GM12892 (cell line): ENCODE results near the gene SDHD. TPM values are rescaled to one million over a fixed set of nuclear protein-coding genes. Genes with fewer than 3 reads are reported as not detected.
A peak's percentile ranks its signal among the peaks of the same experiment; 100 is the strongest.
"Not testable (repeated sequence)": the region's sequence is repeated elsewhere in the genome, so short reads cannot be mapped to it uniquely, and the experiment has no call there.

ENCODE experiments used
- DNase-seq: peaks from one replicate; pipeline ENCODE4 v3.0.0; 2011; ENCODE audit not compliant: insufficient read length
- FAIRE-seq: peaks from 2 replicates; lab custom pipeline; 2011; peaks lifted over from hg19 to GRCh38; lab: Jason Lieb, UNC
- POLR2A ChIP-seq: IDR thresholded peaks from 2 replicates; pipeline ENCODE4 v1.6.1; 2011; ENCODE audit warnings: low read depth, low read length, control low read depth
- POLR2AphosphoS5 ChIP-seq: IDR thresholded peaks from 2 replicates; pipeline ENCODE4 v1.6.1; 2011; ENCODE audit warnings: low read depth, low read length, control low read depth
- TAF1 ChIP-seq: IDR thresholded peaks from 2 replicates; pipeline ENCODE4 v1.6.1; 2011; ENCODE audit warnings: low read depth, mild to moderate bottlenecking, control low read depth, low read length, borderline replicate concordance
- polyA plus RNA-seq: library from polyadenylated mRNA; unstranded; fragments of >200 nt; gene quantifications from one replicate; pipeline ENCODE4 v1.2.1, GENCODE V29; 2012; ENCODE audit warnings: missing spikeins, inconsistent platforms; ENCODE audit not compliant: missing spikeins

The SDHD gene
- 133 TPM for polyA plus RNA-seq

DNA sequence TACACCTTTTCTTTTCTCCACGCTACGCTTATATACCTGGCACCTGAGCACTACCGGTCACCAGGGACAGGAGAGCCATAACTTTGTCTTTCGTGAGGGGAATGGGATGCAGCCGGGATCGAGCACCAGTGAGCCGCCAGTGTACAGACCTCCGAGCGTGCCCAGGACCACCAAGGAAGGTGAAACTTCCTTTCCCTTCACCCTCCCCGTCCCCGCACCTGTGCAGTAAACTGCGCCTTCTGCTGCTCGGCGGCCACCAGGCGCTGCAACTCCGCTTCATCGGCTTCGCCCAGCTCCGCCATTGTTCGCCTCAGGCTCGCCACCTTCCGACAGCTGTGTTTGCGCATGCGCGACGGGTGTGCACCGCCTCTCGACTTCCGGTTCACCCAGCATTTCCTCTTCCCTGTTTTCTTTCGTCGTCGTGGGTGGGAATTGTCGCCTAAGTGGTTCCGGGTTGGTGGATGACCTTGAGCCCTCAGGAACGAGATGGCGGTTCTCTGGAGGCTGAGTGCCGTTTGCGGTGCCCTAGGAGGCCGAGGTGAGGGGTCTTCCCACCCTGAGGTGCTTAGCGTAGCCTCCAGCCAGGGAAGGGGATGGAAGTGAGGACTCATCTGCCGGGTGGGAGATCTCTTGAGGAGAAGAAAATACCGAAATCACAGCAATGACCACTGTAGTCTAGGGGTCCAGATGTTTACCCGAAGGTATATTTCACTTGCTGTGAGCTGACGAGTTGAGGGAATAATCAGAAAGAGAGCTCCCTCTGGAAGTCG is at the start of gene SDHD, which contains the start of gene TIMM8B:
Gene SDHD, plus strand, starts transcription at position 452 of the 770 bp plus-strand sequence. Its CDS starts 35 bp downstream, at position 487.
Gene TIMM8B, minus strand, starts transcription at position 335 of the 770 bp plus-strand sequence. Its CDS starts 33 bp downstream, at position 302.
- DNase-seq = peak; percentile 77
- peak; percentile 99 for FAIRE-seq
- peak; percentile 96 for TF ChIP-seq POLR2A
- TF ChIP-seq TAF1 = peak; percentile 87
- TF ChIP-seq POLR2AphosphoS5 = peak; percentile 92

DNA sequence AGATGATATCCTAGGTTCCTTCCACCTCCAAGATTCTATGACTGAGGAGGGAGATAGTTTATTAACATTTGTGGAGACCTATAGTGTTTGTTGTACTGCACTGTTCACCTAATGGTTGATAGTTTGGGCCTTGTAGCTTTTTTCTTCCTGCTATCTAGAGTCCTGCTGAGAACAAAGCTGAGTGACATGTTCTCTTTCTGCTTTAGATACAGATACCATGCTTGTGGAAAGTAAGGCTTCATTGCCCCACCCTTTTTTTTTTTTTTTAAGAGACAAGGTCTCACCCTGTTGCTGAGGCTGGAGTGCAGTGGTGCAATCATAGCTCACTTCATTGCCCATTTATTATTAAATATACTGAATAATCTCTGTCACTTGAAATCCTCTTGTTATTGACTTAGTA is 49.1 kb upstream of the SDHD start:
- FAIRE-seq = no peak
- no peak for DNase-seq
- TF ChIP-seq POLR2A = no peak
- TF ChIP-seq TAF1 = no peak
- no peak for TF ChIP-seq POLR2AphosphoS5

DNA sequence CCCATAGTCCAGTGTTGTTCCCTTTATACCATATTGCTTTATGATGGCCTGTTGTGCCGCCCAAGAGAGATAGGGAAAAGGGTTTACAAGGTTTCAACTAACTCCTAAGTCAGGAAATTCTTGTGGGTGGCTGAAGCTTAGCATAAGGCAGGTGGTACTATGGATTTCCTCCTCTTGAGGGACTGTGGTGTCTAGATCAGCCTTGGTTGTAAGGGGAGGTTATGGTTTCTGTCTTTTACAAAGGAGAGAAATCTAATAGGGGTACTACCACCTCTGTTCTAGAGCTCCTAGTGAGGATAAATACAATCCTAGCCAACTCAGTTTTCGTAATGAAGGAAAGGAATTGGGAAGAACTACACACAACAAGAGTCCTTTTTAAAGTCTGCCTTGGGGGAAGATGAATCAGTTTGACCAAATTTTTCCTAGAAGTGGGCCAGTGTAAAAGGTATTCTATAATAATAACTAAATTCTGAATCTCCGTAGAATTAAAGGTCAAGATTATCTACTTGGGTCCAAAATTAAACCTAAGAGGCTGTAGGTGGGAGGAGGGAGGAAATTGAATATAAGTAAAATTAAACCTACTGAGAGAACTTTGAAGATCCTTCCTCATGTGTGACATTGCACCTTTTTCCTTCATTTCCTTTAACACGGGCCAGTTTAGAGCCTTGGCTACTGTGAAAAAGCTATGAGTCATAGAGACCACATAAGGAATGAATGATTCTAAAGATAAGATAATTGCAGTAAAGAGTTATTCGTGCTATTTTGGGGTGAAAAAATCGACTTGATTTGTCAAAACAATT is 44.3 kb upstream of the SDHD start:
- FAIRE-seq = no peak
- DNase-seq = no peak
- TF ChIP-seq POLR2A (no peak), TAF1 (no peak), POLR2AphosphoS5 (no peak)

DNA sequence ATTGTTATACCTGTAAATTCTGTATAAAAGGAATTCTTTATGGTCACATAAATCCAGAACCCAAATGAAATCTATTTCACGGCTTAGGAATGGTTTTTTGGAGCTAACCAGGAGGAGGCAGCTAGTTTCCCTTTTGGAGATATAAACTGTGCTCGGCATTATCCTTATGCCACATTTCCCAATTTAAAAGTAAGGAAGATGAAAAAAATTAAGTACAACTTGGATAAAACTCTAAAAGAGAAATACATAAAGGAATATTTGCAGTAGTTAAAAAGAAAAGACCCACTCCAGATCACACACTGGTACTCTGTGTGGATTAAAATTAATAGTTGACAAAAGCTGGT is 43.7 kb upstream of the SDHD start:
- TF ChIP-seq POLR2AphosphoS5 (no peak), POLR2A (no peak), TAF1 (no peak)
- DNase-seq (no peak), FAIRE-seq (no peak)

DNA sequence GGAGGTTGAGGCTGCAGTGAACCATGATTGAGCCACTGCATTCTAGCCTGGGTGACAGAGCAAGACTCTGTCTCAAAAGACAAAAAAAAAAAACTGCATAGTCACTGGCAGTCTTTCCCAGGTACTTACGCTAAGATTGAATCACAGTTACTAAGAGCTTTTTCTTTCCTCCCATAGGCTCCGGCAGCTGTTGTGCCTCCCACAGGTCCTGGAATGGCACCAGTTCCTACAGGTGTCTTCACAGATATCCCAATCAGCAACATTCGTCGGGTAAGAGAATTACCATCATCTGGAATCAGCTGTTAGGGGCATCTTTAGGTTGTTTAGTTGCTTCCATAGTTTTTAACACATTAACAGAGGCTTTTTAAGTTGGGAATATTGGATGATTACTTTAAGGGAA is 41.7 kb upstream of the SDHD start:
- no peak for FAIRE-seq
- TF ChIP-seq TAF1 (no peak), POLR2AphosphoS5 (no peak), POLR2A (no peak)
- no peak for DNase-seq

DNA sequence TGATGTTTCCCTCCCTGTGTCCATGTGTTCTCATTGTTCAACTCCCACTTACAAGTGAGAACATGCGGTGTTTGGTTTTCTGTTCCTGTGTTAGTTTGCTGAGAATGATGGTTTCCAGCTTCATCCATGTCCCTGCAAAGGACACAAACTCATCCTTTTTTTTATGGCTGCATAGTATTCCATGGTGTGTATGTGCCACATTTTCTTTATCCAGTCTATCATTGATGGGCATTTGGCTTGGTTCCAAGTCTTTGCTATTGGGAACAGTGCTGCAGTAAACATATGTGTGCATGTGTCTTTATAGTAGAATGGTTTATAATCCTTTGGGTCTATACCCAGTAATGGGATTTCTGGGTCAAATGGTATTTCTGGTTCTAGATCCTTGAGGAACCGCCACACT is 40.0 kb upstream of the SDHD start:
- not testable (repeated sequence) for DNase-seq, FAIRE-seq

DNA sequence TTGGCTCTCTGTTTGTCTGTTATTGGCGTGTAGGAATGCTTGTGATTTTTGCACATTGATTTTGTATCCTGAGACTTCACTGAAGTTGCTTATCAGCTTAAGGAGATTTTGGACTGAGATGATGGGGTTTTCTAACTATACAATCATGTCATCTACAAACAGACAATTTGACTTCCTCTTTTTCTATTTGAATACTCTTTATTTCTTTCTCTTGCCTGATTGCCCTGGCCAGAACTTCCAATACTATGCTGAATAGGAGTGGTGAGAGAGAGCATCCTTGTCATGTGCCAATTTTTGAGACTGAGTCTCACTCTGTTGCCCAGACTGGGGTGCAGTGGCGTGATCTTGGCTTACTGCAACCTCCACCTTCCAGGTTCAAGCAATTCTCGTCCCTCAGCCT is 38.4 kb upstream of the SDHD start:
- peak; percentile 40 for FAIRE-seq
- not testable (repeated sequence) for DNase-seq

DNA sequence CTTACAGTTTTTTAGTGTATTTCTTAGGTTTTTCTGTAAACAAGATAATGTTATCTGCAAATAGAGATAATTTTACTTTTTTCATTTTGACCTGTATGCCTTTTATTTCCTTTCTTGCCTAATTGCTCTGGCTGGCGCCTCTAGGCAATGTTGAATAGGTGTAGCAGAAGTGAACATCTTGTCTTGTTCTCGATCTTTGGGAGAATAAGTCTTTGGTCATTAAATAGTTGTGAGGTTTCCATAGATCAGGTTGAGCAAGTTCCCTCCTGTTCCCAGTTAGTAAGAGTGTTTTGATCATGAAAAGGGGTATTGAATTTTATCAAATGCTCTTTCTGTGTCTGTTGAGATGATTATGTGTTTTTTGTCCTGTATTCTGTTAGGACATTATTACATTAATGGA is 36.9 kb upstream of the SDHD start:
- no peak for DNase-seq
- TF ChIP-seq POLR2A (no peak), TAF1 (no peak), POLR2AphosphoS5 (no peak)
- FAIRE-seq = no peak

DNA sequence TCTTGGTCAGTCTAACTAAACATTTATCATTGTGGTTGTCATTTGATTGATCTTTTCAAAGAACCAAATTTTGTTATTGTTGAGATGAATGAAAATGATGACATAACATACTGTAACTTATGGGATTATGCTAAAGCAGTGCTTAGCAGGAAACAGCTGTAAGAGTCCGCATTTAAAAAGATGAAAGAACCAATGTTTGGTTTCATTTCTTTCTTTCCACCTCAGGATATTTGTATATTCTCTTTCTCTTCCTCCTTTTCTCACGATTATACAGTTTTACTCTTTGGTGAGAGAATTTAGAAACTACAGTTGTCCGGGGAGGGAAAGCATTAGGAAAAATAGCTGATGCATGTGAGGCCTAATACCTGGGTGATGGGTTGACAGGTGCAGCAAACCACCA is 36.0 kb upstream of the SDHD start:
- DNase-seq (no peak), FAIRE-seq (peak; percentile 89)
- TF ChIP-seq POLR2A (no peak), TAF1 (no peak), POLR2AphosphoS5 (no peak)

DNA sequence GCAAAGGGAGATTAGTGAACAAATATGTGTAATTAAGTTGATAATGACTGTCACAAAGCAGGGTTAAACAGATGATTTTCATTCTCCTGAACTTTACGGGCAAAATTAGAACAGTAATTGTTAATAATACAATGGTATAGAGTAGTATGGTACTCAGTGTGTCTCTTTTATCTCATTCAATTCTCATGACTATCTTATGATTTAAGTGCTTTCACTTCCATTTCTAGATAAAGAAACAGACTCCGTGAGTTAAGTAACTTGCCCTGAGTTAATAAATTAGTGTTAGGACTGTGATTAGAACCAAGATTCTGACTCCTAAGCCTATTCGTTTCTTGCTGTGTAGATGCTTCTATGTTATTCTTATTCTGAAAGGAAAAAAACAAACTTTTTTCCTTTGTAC is 34.9 kb upstream of the SDHD start:
- peak; percentile 82 for FAIRE-seq
- TF ChIP-seq POLR2A (no peak), TAF1 (no peak), POLR2AphosphoS5 (no peak)

DNA sequence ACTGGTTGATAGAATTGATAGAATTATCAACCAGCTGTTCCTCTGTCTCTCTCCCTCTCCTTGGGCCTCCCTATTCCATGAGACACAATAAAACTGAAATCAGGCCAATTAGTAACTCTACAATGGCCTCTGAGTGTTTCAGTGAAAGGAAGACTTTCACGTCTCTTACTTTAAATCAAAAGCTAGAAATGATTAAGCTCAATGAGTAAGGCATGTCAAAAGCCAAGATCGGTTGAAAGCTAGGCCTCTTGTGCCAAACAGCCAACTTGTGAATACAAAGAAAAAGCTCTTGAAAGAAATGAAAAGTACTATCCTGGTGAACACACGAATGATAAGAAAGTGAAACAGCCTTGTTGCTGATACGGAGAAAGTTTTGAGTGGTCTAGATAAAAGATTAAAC is 29.5 kb upstream of the SDHD start:
- TF ChIP-seq TAF1 (no peak), POLR2A (no peak), POLR2AphosphoS5 (no peak)
- no peak for DNase-seq
- no peak for FAIRE-seq

More for the DNA sequence above, 34.9 kb upstream of the SDHD start:
- DNase-seq = no peak

DNA sequence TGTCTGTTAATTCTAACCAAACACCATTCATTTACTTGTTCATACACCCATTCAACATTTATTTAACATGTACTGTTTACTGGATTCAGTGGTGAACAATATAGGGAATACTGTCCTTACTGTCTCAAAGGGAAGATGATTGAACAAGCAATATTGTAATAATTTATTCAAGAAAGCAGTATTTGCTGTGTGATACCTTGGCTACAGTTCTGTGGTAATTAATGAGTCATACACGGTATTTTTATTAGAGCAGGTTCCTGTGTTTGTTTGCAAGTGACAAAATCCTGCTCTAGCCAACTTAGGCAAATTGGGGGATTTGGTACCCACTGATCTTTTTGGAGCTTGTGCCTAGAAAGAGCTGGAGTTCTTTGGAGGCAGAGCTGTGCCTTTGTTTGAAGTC is 28.6 kb upstream of the SDHD start:
- no peak for TF ChIP-seq TAF1
- no peak for TF ChIP-seq POLR2AphosphoS5
- no peak for TF ChIP-seq POLR2A
- FAIRE-seq (peak; percentile 30), DNase-seq (no peak)
